A549 (cell line): Measurements from ENCODE around the gene TLCD2. TPM values are rescaled to one million over a fixed set of nuclear protein-coding genes. Genes with fewer than 3 reads are reported as not detected.
A peak's percentile ranks its signal among the peaks of the same experiment; 100 is the strongest.

Source experiments
- ATAC-seq, 2 experiments: fragments of 200-7000 bp in 1 of 2; fragments of >200 bp in 1 of 2; cut with Nextera tagmentation in 1 of 2; cut with Tn5 transposase in 1 of 2; 3 replicates each; pipeline versions ENCODE4 v1.8.0 to v1.9.1; 2018 to 2020; ENCODE audit warnings: mild to moderate bottlenecking in 1 of 2, moderate library complexity in 1 of 2
- CTCF ChIA-PET: fragments of 300-600 bp; sonication (Branson Sonifier 250); formaldehyde crosslinking; extraction: SDS; loops from one replicate; lab custom pipeline; 2021; ENCODE audit warnings: antibody characterized with exemption, inconsistent platforms; lab: Yijun Ruan, JAX
- POLR2A ChIA-PET: fragments of 350-600 bp; formaldehyde crosslinking; extraction: SDS; loops from one replicate; lab custom pipeline; 2021; ENCODE audit warnings: antibody characterized with exemption, inconsistent platforms; lab: Yijun Ruan, JAX
- DNase-seq, 2 experiments: peaks; one replicate each; pipeline versions ENCODE4 v3.0.0 to v3.0.0-alpha.2; 2011 to 2016; ENCODE audit warnings: low read depth in 1 of 2, low spot score in 1 of 2
- FAIRE-seq: peaks from 2 replicates; lab custom pipeline; 2011; peaks lifted over from hg19 to GRCh38; lab: Jason Lieb, UNC
- H3K27ac ChIP-seq, 2 experiments: fragments of >200 bp; sonication (Bioruptor Twin); formaldehyde crosslinking; 3 replicates each; pipeline ENCODE4 v1.5.1; 2016 to 2017
- H3K4me1 ChIP-seq: fragments of >200 bp; sonication (Bioruptor Twin); formaldehyde crosslinking; 3 replicates; pipeline ENCODE4 v1.6.1; 2016
- H3K4me2 ChIP-seq: fragments of >200 bp; sonication (Bioruptor Twin); formaldehyde crosslinking; 3 replicates; pipeline ENCODE4 v1.6.1; 2016
- H3K4me3 ChIP-seq: fragments of >200 bp; sonication (Bioruptor Twin); formaldehyde crosslinking; 3 replicates; pipeline ENCODE4 v1.5.1; 2016
- H3K9me3 ChIP-seq: fragments of >200 bp; sonication (Bioruptor Twin); formaldehyde crosslinking; 3 replicates; pipeline ENCODE4 v1.6.1; 2016
- ATOH8 ChIP-seq: fragments of 250-450 bp; sonication (Bioruptor Pico); IDR thresholded peaks from 2 replicates; pipeline ENCODE4 v1.5.0; 2020; ENCODE audit warnings: low read depth, mild to moderate bottlenecking, moderate library complexity
- BCL3 ChIP-seq: fragments of >200 bp; sonication (Bioruptor Twin); formaldehyde crosslinking; IDR thresholded peaks from 3 replicates; pipeline ENCODE4 v1.6.1; 2016
- BHLHE40 ChIP-seq: IDR thresholded peaks from 2 replicates; pipeline ENCODE4 v1.6.1; 2012; ENCODE audit warnings: low read depth, low read length, inconsistent platforms
- CEBPB ChIP-seq, 2 experiments: fragments of >200 bp in 1 of 2; sonication (Bioruptor Twin) in 1 of 2; formaldehyde crosslinking in 1 of 2; IDR thresholded peaks; 2 replicates each; pipeline ENCODE4 v1.6.1; 2012 to 2016
- CHD4 ChIP-seq: fragments of 200-600 bp; sonication (generic); IDR thresholded peaks from 2 replicates; pipeline ENCODE4 v1.6.1; 2016; ENCODE audit warnings: antibody characterized with exemption, mild to moderate bottlenecking, borderline replicate concordance
- CTCF ChIP-seq: fragments of >200 bp; sonication (Bioruptor Twin); formaldehyde crosslinking; IDR thresholded peaks from 3 replicates; pipeline ENCODE4 v1.5.1; 2016
- ELK1 ChIP-seq: fragments of 150-350 bp; IDR thresholded peaks from 2 replicates; pipeline ENCODE4 v1.6.1; 2014; ENCODE audit warnings: low read depth, mild to moderate bottlenecking, low read length
- ESRRA ChIP-seq: fragments of 150-350 bp; IDR thresholded peaks from 2 replicates; pipeline ENCODE4 v1.6.1; 2014; ENCODE audit warnings: mild to moderate bottlenecking, low read length, borderline replicate concordance
- FOSL2 ChIP-seq, 2 experiments: fragments of 450-650 bp in 1 of 2; fragments of >200 bp in 1 of 2; sonication (Bioruptor Twin) in 1 of 2; formaldehyde crosslinking; IDR thresholded peaks; 2 replicates each; pipeline versions ENCODE4 v1.5.0 to v1.6.1; 2016 to 2020; ENCODE audit warnings: mild to moderate bottlenecking in 1 of 2, moderate library complexity in 1 of 2
- HDAC2 ChIP-seq: fragments of 200-600 bp; sonication (generic); IDR thresholded peaks from 2 replicates; pipeline ENCODE4 v1.6.1; 2016
- HES2 ChIP-seq: fragments of >200 bp; sonication (Bioruptor Twin); formaldehyde crosslinking; IDR thresholded peaks from 2 replicates; pipeline ENCODE4 v1.6.1; 2016
- HOXB13 ChIP-seq: fragments of 250-450 bp; sonication (Bioruptor Pico); IDR thresholded peaks from 2 replicates; pipeline ENCODE4 v1.5.0; 2020; ENCODE audit warnings: low read depth, mild to moderate bottlenecking, moderate library complexity
- HOXB5 ChIP-seq: fragments of 250-450 bp; sonication (Bioruptor Pico); IDR thresholded peaks from 2 replicates; pipeline ENCODE4 v1.5.0; 2020; ENCODE audit warnings: mild to moderate bottlenecking, moderate library complexity
- JUN ChIP-seq, 2 experiments: fragments of >200 bp; sonication (Bioruptor Twin); formaldehyde crosslinking; IDR thresholded peaks; 2 replicates in 1 of 2; 3 replicates in 1 of 2; pipeline ENCODE4 v1.6.1; 2016 to 2017
- JUNB ChIP-seq: fragments of >200 bp; sonication (Bioruptor Twin); formaldehyde crosslinking; IDR thresholded peaks from 2 replicates; pipeline ENCODE4 v1.6.1; 2016
- KDM1A ChIP-seq: fragments of 200-600 bp; sonication (generic); IDR thresholded peaks from 2 replicates; pipeline ENCODE4 v1.6.1; 2016; ENCODE audit warnings: low read depth, mild to moderate bottlenecking
- KDM5A ChIP-seq: fragments of 200-600 bp; sonication (generic); IDR thresholded peaks from 2 replicates; pipeline ENCODE4 v1.6.1; 2016; ENCODE audit warnings: antibody characterized with exemption, mild to moderate bottlenecking
- MAFK ChIP-seq: fragments of 450-650 bp; IDR thresholded peaks from 2 replicates; pipeline ENCODE4 v1.6.1; 2014; ENCODE audit not compliant: partially characterized antibody
- MAZ ChIP-seq: fragments of 150-350 bp; IDR thresholded peaks from 2 replicates; pipeline ENCODE4 v1.6.1; 2014; ENCODE audit warnings: antibody characterized with exemption, low read depth, low read length, borderline replicate concordance
- MYC ChIP-seq: IDR thresholded peaks from 2 replicates; pipeline ENCODE4 v1.6.1; 2012; ENCODE audit warnings: mild to moderate bottlenecking, inconsistent platforms, low read length, improper control_type of control experiment, borderline replicate concordance
- PBX3 ChIP-seq: IDR thresholded peaks from 2 replicates; pipeline ENCODE4 v1.6.1; 2012
- POLR2AphosphoS2 ChIP-seq: conservative IDR thresholded peaks from 2 replicates; pipeline ENCODE4 v1.6.1; 2012; ENCODE audit warnings: low read length, improper control_type of control experiment, inconsistent platforms
- RARB ChIP-seq: fragments of 250-450 bp; sonication (Bioruptor Pico); IDR thresholded peaks from 2 replicates; pipeline ENCODE4 v1.8.0; 2021; ENCODE audit warnings: mild to moderate bottlenecking, moderate library complexity
- RCOR1 ChIP-seq: fragments of 150-350 bp; IDR thresholded peaks from 2 replicates; pipeline ENCODE4 v1.6.1; 2014; ENCODE audit warnings: antibody characterized with exemption, low read length, low read depth
- RFX5 ChIP-seq: fragments of 450-650 bp; IDR thresholded peaks from 2 replicates; pipeline ENCODE4 v1.7.1; 2014; ENCODE audit warnings: antibody characterized with exemption, mild to moderate bottlenecking, moderate library complexity
- SREBF2 ChIP-seq: fragments of 450-650 bp; IDR thresholded peaks from 2 replicates; pipeline ENCODE4 v1.6.1; 2014; ENCODE audit warnings: mild to moderate bottlenecking, moderate library complexity
- TFCP2L1 ChIP-seq: fragments of 250-450 bp; sonication (Bioruptor Pico); IDR thresholded peaks from 2 replicates; pipeline ENCODE4 v1.5.0; 2021; ENCODE audit warnings: mild to moderate bottlenecking
- TP53 ChIP-seq: fragments of 250-450 bp; sonication (Bioruptor Pico); IDR thresholded peaks from 2 replicates; pipeline ENCODE4 v1.5.0; 2021; ENCODE audit warnings: mild to moderate bottlenecking, moderate library complexity
- WGBS: methylation state at CpG from one replicate; pipeline ENCODE4 v1.1.6; 2017; ENCODE audit errors: missing lambda C conversion rate; 5-methylcytosine and 5-hydroxymethylcytosine counted together
- polyA plus RNA-seq, 4 experiments: library from polyadenylated mRNA; depleted of rRNA in 3 of 4; stranded (reverse); fragments of >200 nt; fragmentation: RNase III in 1 of 4; extraction: RNeasy Plus Mini Kit Qiagen cat#74134 plus additional on column Dnase treatment in 1 of 4; gene quantifications; 2 replicates in 3 of 4; 3 replicates in 1 of 4; pipeline ENCODE4 v1.2.3, GENCODE V29; 2011 to 2017

TLCD2 gene
- polyA plus RNA-seq, 2 of the 4 experiments (the other 2 are of a cell fraction) = 3.5 to 4.5 TPM

GRCh38 chr17:1714980-1715802 is 5.0 kb upstream of the TLCD2 start (continued):
- TF ChIP-seq BCL3 (peak; percentile 42; the same call in 1 of the 3 replicates), RARB (peak; percentile 73; the same call in 1 of the 2 replicates), RFX5 (peak; percentile 46; the same call in 1 of the 2 replicates)
- TF ChIP-seq, all 56 proteins: peak for 17

- Histone ChIP-seq H3K4me1 (peaks cover 51% of the 10 kb centered on the region), H3K4me3 (peak overlapping the region; percentile 87), H3K9me3 (no peaks in the 10 kb centered on the region), H3K4me2 (peak overlapping the region; percentile 99), H3K27ac (peak overlapping the region; percentile 93 to 95)
- under 1% methylated on average over 14 of the region's 19 CpGs for WGBS
- ChIA-PET CTCF (interaction anchor here (0.7 to 23.8 kb wide), 22 partner anchors 9 to 349 kb away, joined by 3 to 591 read pairs (median 6); partner anchors contain the start of genes RILP, SCARF1, SERPINF1 and SLC43A2), POLR2A (interaction anchor here (0.7 to 3.4 kb wide), 8 partner anchors 9 to 656 kb away, joined by 3 to 13 read pairs (median 4); partner anchors contain the start of genes PRPF8 and RILP)
- ATAC-seq (peak; percentile 25 to 57), FAIRE-seq (peak; percentile 46), DNase-seq (peak; percentile 95 to 97)
- TF ChIP-seq BHLHE40 (no peak), POLR2AphosphoS2 (peak; percentile 91; the same call in 1 of the 2 replicates), ELK1 (no peak), FOSL2 (IDR thresholded peaks at IDR 0.05) (no peak), FOSL2 (CRISPR knock-in tag; IDR thresholded peaks at IDR 0.05) (peak; percentile 75), TFCP2L1 (CRISPR knock-in tag) (peak; percentile 72), MAZ (peak; percentile 20; the same call in 1 of the 2 replicates), SREBF2 (no peak), MYC (0 out of 2 replicates have a peak, but pooled peaks have one; percentile 79), ESRRA (no peak), KDM5A (no peak), MAFK (peak; percentile 88), TP53 (CRISPR knock-in tag) (no peak), JUN (IDR thresholded peaks at IDR 0.05) (peak in 1 of 2 experiments; percentile 57; a peak in 1 of 5 replicates), CEBPB (IDR thresholded peaks at IDR 0.05) (peak in 1 of 2 experiments; percentile 24; a peak in 1 of 4 replicates), ATOH8 (no peak), PBX3 (peak; percentile 63; the same call in 1 of the 2 replicates), HDAC2 (no peak), RARB (no peak), HOXB13 (no peak), CTCF (no peak), HOXB5 (no peak), KDM1A (no peak), RCOR1 (no peak), HES2 (no peak), CHD4 (no peak), JUNB (no peak)
Measured at GRCh38 chr17:1714427-1714979, 4.3 kb upstream of the TLCD2 start.
